Measurements from ENCODE around the gene CUBN. TPM values are rescaled to one million over a fixed set of nuclear protein-coding genes. Genes with fewer than 3 reads are reported as not detected.

CUBN gene
- total and polyA plus RNA-seq, 10 of the 15 experiments (the other 5 are each of a cell fraction or from before 2014, with no cell fraction given) = under 0.01 to 0.14 (median 0.02) TPM; not detected in 6

- no peak for TF ChIP-seq ZNF24 (IDR thresholded peaks at IDR 0.05)
- TF ChIP-seq, protein P1, sequence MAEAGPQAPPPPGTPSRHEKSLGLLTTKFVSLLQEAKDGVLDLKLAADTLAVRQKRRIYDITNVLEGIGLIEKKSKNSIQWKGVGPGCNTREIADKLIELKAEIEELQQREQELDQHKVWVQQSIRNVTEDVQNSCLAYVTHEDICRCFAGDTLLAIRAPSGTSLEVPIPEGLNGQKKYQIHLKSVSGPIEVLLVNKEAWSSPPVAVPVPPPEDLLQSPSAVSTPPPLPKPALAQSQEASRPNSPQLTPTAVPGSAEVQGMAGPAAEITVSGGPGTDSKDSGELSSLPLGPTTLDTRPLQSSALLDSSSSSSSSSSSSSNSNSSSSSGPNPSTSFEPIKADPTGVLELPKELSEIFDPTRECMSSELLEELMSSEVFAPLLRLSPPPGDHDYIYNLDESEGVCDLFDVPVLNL (IDR thresholded peaks at IDR 0.05; ENCODE audit: low read depth, low read length) = no peak
- TF ChIP-seq REST (IDR thresholded peaks at IDR 0.05; ENCODE audit: low read depth, low read length) = no peak
- no peak for TF ChIP-seq FOXM1 (IDR thresholded peaks at IDR 0.05; ENCODE audit: low read depth, low read length)
- TF ChIP-seq, protein P2, sequence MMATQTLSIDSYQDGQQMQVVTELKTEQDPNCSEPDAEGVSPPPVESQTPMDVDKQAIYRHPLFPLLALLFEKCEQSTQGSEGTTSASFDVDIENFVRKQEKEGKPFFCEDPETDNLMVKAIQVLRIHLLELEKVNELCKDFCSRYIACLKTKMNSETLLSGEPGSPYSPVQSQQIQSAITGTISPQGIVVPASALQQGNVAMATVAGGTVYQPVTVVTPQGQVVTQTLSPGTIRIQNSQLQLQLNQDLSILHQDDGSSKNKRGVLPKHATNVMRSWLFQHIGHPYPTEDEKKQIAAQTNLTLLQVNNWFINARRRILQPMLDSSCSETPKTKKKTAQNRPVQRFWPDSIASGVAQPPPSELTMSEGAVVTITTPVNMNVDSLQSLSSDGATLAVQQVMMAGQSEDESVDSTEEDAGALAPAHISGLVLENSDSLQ (IDR thresholded peaks at IDR 0.05) = no peak
- TF ChIP-seq YY1 (IDR thresholded peaks at IDR 0.05; ENCODE audit: low read depth, low read length) = no peak
- peak; percentile 92 for TF ChIP-seq MTA2 (IDR thresholded peaks at IDR 0.05; ENCODE audit: low read depth)
- TF ChIP-seq CREB1 (IDR thresholded peaks at IDR 0.05; ENCODE audit: low read depth) = no peak
- peak; percentile 34 for TF ChIP-seq IKZF1 (conservative IDR thresholded peaks at IDR 0.05)
- TF ChIP-seq SREBF2 (IDR thresholded peaks at IDR 0.05; ENCODE audit: low read length) = no peak
- TF ChIP-seq NFXL1 (IDR thresholded peaks at IDR 0.05; ENCODE audit: borderline replicate concordance) = no peak
- no peak for TF ChIP-seq MTA3 (IDR thresholded peaks at IDR 0.05; ENCODE audit: borderline replicate concordance, low read length)
- TF ChIP-seq ZBTB11 (CRISPR knock-in tag; IDR thresholded peaks at IDR 0.05) = no peak
- no peak for TF ChIP-seq ZNF622 (IDR thresholded peaks at IDR 0.05)
- TF ChIP-seq PAX8 (IDR thresholded peaks at IDR 0.05) = no peak
- TF ChIP-seq SIN3A (IDR thresholded peaks at IDR 0.05; ENCODE audit: low read depth, low read length) = no peak
- no peak for TF ChIP-seq CREM (IDR thresholded peaks at IDR 0.05; ENCODE audit: low read depth)
- TF ChIP-seq EZH2 (IDR thresholded peaks at IDR 0.05; ENCODE audit: borderline replicate concordance, control insufficient read depth, low read depth, low read length) = no peak
- peak; percentile 28 for TF ChIP-seq MEF2B (IDR thresholded peaks at IDR 0.05; ENCODE audit: partially characterized antibody, poor library complexity, severe bottlenecking)
- TF ChIP-seq TARDBP (IDR thresholded peaks at IDR 0.05; ENCODE audit: borderline replicate concordance) = no peak
- TF ChIP-seq RCOR1 (conservative IDR thresholded peaks at IDR 0.05; ENCODE audit: low read depth, low read length) = no peak
- no peak for TF ChIP-seq STAT3 (IDR thresholded peaks at IDR 0.05; ENCODE audit: low read depth, low read length)
Observed at GRCh38 chr10:16788778-16789177, 340.8 kb downstream of the CUBN start (continued).

Data from GM12878 (cell line).